Activated CD8-positive, alpha-beta T cell treated with anti-CD3 and anti-CD28 coated beads for 36 hours (primary cell): ENCODE measurements around the gene RPL32. TPM values are rescaled to one million over a fixed set of nuclear protein-coding genes. Genes with fewer than 3 reads are reported as not detected.

Source experiments
- ATAC-seq: fragments of 200-7000 bp; cut with Tn5 transposase; one replicate; pipeline ENCODE4 v1.10.0; 2021; ENCODE audit warnings: mild to moderate bottlenecking, moderate library complexity
- CTCF ChIA-PET: fragments of 350-600 bp; sonication (Branson Sonifier 250); formaldehyde crosslinking; loops from one replicate; lab custom pipeline; 2021; ENCODE audit warnings: antibody characterized with exemption; lab: Charles Lee
- POLR2A ChIA-PET: fragments of 350-600 bp; sonication (Branson Sonifier 250); formaldehyde crosslinking; loops from one replicate; lab custom pipeline; 2021; ENCODE audit warnings: antibody characterized with exemption; lab: Charles Lee
- DNase-seq: peaks from one replicate; pipeline ENCODE4 v3.0.0-alpha.2; 2020
- H3K27ac Mint-ChIP-seq: one replicate; pipeline ENCODE4 v1.8.0; 2021; ENCODE audit warnings: mild to moderate bottlenecking, mixed read lengths
- H3K27me3 Mint-ChIP-seq: one replicate; pipeline ENCODE4 v1.8.0; 2021; ENCODE audit warnings: mixed read lengths
- H3K36me3 Mint-ChIP-seq: one replicate; pipeline ENCODE4 v1.8.0; 2021; ENCODE audit warnings: low read depth, mixed read lengths
- H3K4me1 Mint-ChIP-seq: one replicate; pipeline ENCODE4 v1.8.0; 2021; ENCODE audit warnings: low read depth, mixed read lengths
- H3K4me3 Mint-ChIP-seq: one replicate; pipeline ENCODE4 v1.8.0; 2021; ENCODE audit warnings: mild to moderate bottlenecking, moderate library complexity, mixed read lengths
- H3K9me3 Mint-ChIP-seq: one replicate; pipeline ENCODE4 v1.8.0; 2021; ENCODE audit warnings: mixed read lengths
- CTCF ChIP-seq: fragments of 200-600 bp; IDR thresholded peaks from one replicate; pipeline ENCODE4 v1.8.0; 2022; ENCODE audit warnings: antibody characterized with exemption, mild to moderate bottlenecking
- intact Hi-C: fragments of 100-400 bp; cut with micrococcal nuclease; formaldehyde crosslinking; loops from one replicate; pipeline ENCODE4 v1.10.0; 2022
- total RNA-seq, 2 experiments: library from RNA; stranded (reverse); gene quantifications; one replicate each; pipeline ENCODE4 v1.2.3, GENCODE V29; 2021

RPL32 gene
- total RNA-seq, 2 experiments from 2014 or later: 2,861 to 2,981 TPM

GRCh38 chr3:12818773-12819172 is 22.6 kb downstream of the RPL32 start:
- ChIA-PET CTCF (interaction anchor here (1.1 to 1.8 kb wide), 5 partner anchors 8 to 112 kb away, joined by 3 to 9 read pairs (median 4); no protein-coding TSS in a partner anchor), POLR2A (interaction anchor here (1.2 to 15.2 kb wide), 5 partner anchors 9 to 23 kb away, joined by 3 to 155 read pairs (median 5); partner anchors contain the start of gene RPL32)
- H3K9me3 Mint-ChIP-seq: no peaks in the 10 kb centered on the region
- no peak overlapping the region for H3K27ac Mint-ChIP-seq
- no peaks in the 10 kb centered on the region for H3K36me3 Mint-ChIP-seq
- H3K4me1 Mint-ChIP-seq: no peaks in the 10 kb centered on the region
- H3K4me3 Mint-ChIP-seq: no peak overlapping the region
- TF ChIP-seq CTCF: no peak
- no peak for DNase-seq
- no peak for ATAC-seq
- intact Hi-C loops: no loop called here
- H3K27me3 Mint-ChIP-seq: no peaks in the 10 kb centered on the region

GRCh38 chr3:12818273-12818672 is 23.1 kb downstream of the RPL32 start:
- H3K27ac Mint-ChIP-seq: no peak overlapping the region
- CTCF ChIA-PET: interaction anchor here (1.1 to 1.8 kb wide), 5 partner anchors 8 to 111 kb away, joined by 3 to 9 read pairs (median 4); no protein-coding TSS in a partner anchor
- POLR2A ChIA-PET: interaction anchor here (0.6 to 15.2 kb wide), 7 partner anchors 8 to 155 kb away, joined by 3 to 155 read pairs (median 4); partner anchors contain the start of gene RPL32
- intact Hi-C loops: no loop called here
- H3K27me3 Mint-ChIP-seq: no peaks in the 10 kb centered on the region
- ATAC-seq (no peak), DNase-seq (no peak)
- H3K9me3 Mint-ChIP-seq: no peaks in the 10 kb centered on the region
- H3K4me1 Mint-ChIP-seq: no peaks in the 10 kb centered on the region
- H3K4me3 Mint-ChIP-seq: no peak overlapping the region
- no peaks in the 10 kb centered on the region for H3K36me3 Mint-ChIP-seq
- no peak for TF ChIP-seq CTCF

- intact Hi-C loops: no loop called here
- Mint-ChIP-seq H3K4me1 (no peaks in the 10 kb centered on the region), H3K9me3 (no peaks in the 10 kb centered on the region), H3K4me3 (no peak overlapping the region), H3K27ac (no peak overlapping the region), H3K36me3 (no peaks in the 10 kb centered on the region), H3K27me3 (no peaks in the 10 kb centered on the region)
- ChIA-PET POLR2A (interaction anchor here (0.6 to 15.2 kb wide), 3 partner anchors 16 to 154 kb away, joined by 3 to 155 read pairs (median 12); partner anchors contain the start of gene RPL32), CTCF (interaction anchor here (1.1 to 1.5 kb wide), 2 partner anchors 10 to 30 kb away, joined by 3 to 5 read pairs; no protein-coding TSS in a partner anchor)
- TF ChIP-seq CTCF: no peak
- ATAC-seq (no peak), DNase-seq (no peak)
These were observed 24.0 kb downstream of the RPL32 start for GRCh38 chr3:12817343-12817710.

- ChIA-PET POLR2A (interaction anchor here (2.4 to 15.2 kb wide), 2 partner anchors 17 to 25 kb away, joined by 12 to 155 read pairs; partner anchors contain the start of gene RPL32), CTCF (interaction anchor here (1.5 kb wide), 1 partner anchor 30 kb away, joined by 5 read pairs; no protein-coding TSS in a partner anchor)
- H3K9me3 Mint-ChIP-seq: no peaks in the 10 kb centered on the region
- no peaks in the 10 kb centered on the region for H3K36me3 Mint-ChIP-seq
- TF ChIP-seq CTCF: no peak
- H3K4me1 Mint-ChIP-seq: no peaks in the 10 kb centered on the region
- no peak overlapping the region for H3K27ac Mint-ChIP-seq
- ATAC-seq (no peak), DNase-seq (no peak)
- intact Hi-C loops: no loop called here
- H3K27me3 Mint-ChIP-seq: no peaks in the 10 kb centered on the region
- H3K4me3 Mint-ChIP-seq: no peak overlapping the region
These were observed 24.6 kb downstream of the RPL32 start for GRCh38 chr3:12816521-12817342.

GRCh38 chr3:12815719-12816118 is 25.6 kb downstream of the RPL32 start:
- no peak for ATAC-seq
- H3K36me3 Mint-ChIP-seq: no peaks in the 10 kb centered on the region
- no peak for TF ChIP-seq CTCF
- H3K27ac Mint-ChIP-seq: no peak overlapping the region
- CTCF ChIA-PET: no interaction called here
- H3K4me1 Mint-ChIP-seq: peaks cover 1% of the 10 kb centered on the region
- DNase-seq: no peak
- POLR2A ChIA-PET: interaction anchor here (15.2 kb wide), 1 partner anchor 18 kb away, joined by 155 read pairs; no protein-coding TSS in a partner anchor
- intact Hi-C loops: no loop called here
- no peaks in the 10 kb centered on the region for H3K9me3 Mint-ChIP-seq
- no peaks in the 10 kb centered on the region for H3K27me3 Mint-ChIP-seq
- no peak overlapping the region for H3K4me3 Mint-ChIP-seq
